Loucy (cell line): ENCODE data around the gene MEIOB.

ENCODE experiments used
- H2AFZ ChIP-seq: fragments of 200-600 bp; sonication (generic); 2 replicates; pipeline ENCODE4 v1.6.0; 2016; ENCODE audit warnings: antibody characterized with exemption, mild to moderate bottlenecking, low read length, moderate library complexity
- H3F3A ChIP-seq: fragments of 200-600 bp; 2 replicates; pipeline ENCODE4 v1.6.0; 2016; ENCODE audit warnings: antibody characterized with exemption, low read depth, mild to moderate bottlenecking
- H3K27me3 ChIP-seq: fragments of 200-600 bp; sonication (generic); 2 replicates; pipeline ENCODE4 v1.6.1; 2014; ENCODE audit warnings: low read length, mild to moderate bottlenecking; ENCODE audit not compliant: insufficient read depth, poor library complexity, severe bottlenecking
- H3K36me3 ChIP-seq: fragments of 200-600 bp; sonication (generic); 2 replicates; pipeline ENCODE4 v1.6.1; 2016; ENCODE audit warnings: low read length; ENCODE audit not compliant: insufficient read depth
- H3K4me1 ChIP-seq: fragments of 200-600 bp; sonication (generic); 2 replicates; pipeline ENCODE4 v1.5.1; 2014; ENCODE audit warnings: low read length, mild to moderate bottlenecking; ENCODE audit not compliant: insufficient read depth, poor library complexity, severe bottlenecking
- H3K4me2 ChIP-seq: fragments of 200-600 bp; sonication (generic); 2 replicates; pipeline ENCODE4 v1.6.0; 2014; ENCODE audit warnings: antibody characterized with exemption, low read length, low read depth, mild to moderate bottlenecking; ENCODE audit not compliant: poor library complexity, severe bottlenecking
- H3K4me3 ChIP-seq: fragments of 200-600 bp; sonication (generic); 2 replicates; pipeline ENCODE4 v1.5.1; 2014; ENCODE audit warnings: low read length, mild to moderate bottlenecking, mixed read lengths; ENCODE audit not compliant: poor library complexity, severe bottlenecking
- H3K79me2 ChIP-seq: fragments of 200-600 bp; sonication (generic); 2 replicates; pipeline ENCODE4 v1.6.1; 2014; ENCODE audit warnings: low read length; ENCODE audit not compliant: insufficient read depth
- H3K9ac ChIP-seq: fragments of 200-600 bp; sonication (generic); 2 replicates; pipeline ENCODE4 v1.6.0; 2014; ENCODE audit warnings: mild to moderate bottlenecking, low read depth, low read length, moderate library complexity; ENCODE audit not compliant: poor library complexity, severe bottlenecking
- H3K9me2 ChIP-seq: fragments of 200-600 bp; sonication (generic); replicated peaks from 2 replicates; pipeline ENCODE4 v1.6.1; 2016; ENCODE audit warnings: low read depth, low read length, mixed read lengths
- H3K9me3 ChIP-seq: fragments of 200-600 bp; sonication (generic); 2 replicates; pipeline ENCODE4 v1.6.1; 2014; ENCODE audit warnings: mild to moderate bottlenecking, antibody characterized with exemption, low read length, low read depth; ENCODE audit not compliant: insufficient read depth
- H4K20me1 ChIP-seq: fragments of 200-600 bp; sonication (generic); 2 replicates; pipeline ENCODE4 v1.6.0; 2014; ENCODE audit warnings: antibody characterized with exemption, low read length, mild to moderate bottlenecking; ENCODE audit not compliant: insufficient read depth, poor library complexity, severe bottlenecking
- CTCF ChIP-seq: fragments of 200-600 bp; sonication (generic); conservative IDR thresholded peaks from 2 replicates; pipeline ENCODE4 v1.5.1; 2014; ENCODE audit warnings: mild to moderate bottlenecking, antibody characterized with exemption, low read length
- EZH2phosphoT487 ChIP-seq: fragments of 200-600 bp; IDR thresholded peaks from 2 replicates; pipeline ENCODE4 v1.6.1; 2018; ENCODE audit warnings: antibody characterized with exemption, mild to moderate bottlenecking, moderate library complexity, borderline replicate concordance

The MEIOB gene

GRCh38 chr16:1820096-1820945 lies 51.6 kb downstream of the MEIOB start:
- H3K9me2 ChIP-seq, result no peaks in the 10 kb centered on the region
- no peaks in the 10 kb centered on the region for H3K27me3 ChIP-seq
- H3K79me2 ChIP-seq, result peaks cover 2% of the 10 kb centered on the region; the same call in 1 of the 2 replicates
- no peaks in the 10 kb centered on the region for H3K36me3 ChIP-seq
- H3K4me3 ChIP-seq, result no peak overlapping the region
- no peak overlapping the region for H3K9ac ChIP-seq
- H2AFZ ChIP-seq, result no peak overlapping the region
- H4K20me1 ChIP-seq, result no peaks in the 10 kb centered on the region
- TF ChIP-seq CTCF (no peak), EZH2phosphoT487 (no peak)
- H3K4me1 ChIP-seq, result no peaks in the 10 kb centered on the region
- H3K4me2 ChIP-seq, result no peak overlapping the region
- H3K9me3 ChIP-seq, result no peaks in the 10 kb centered on the region
- H3F3A ChIP-seq, result no peaks in the 10 kb centered on the region

- TF ChIP-seq EZH2phosphoT487 (no peak), CTCF (no peak)
Measured at GRCh38 chr16:1819611-1820010, 52.4 kb downstream of the MEIOB start.

GRCh38 chr16:1818873-1819525 lies 53.0 kb downstream of the MEIOB start:
- Histone ChIP-seq H3F3A (no peaks in the 10 kb centered on the region), H4K20me1 (no peaks in the 10 kb centered on the region), H3K9me2 (no peaks in the 10 kb centered on the region), H3K36me3 (no peaks in the 10 kb centered on the region), H2AFZ (no peak overlapping the region), H3K9ac (no peak overlapping the region), H3K9me3 (no peaks in the 10 kb centered on the region), H3K4me1 (no peaks in the 10 kb centered on the region), H3K27me3 (no peaks in the 10 kb centered on the region), H3K4me2 (no peak overlapping the region), H3K79me2 (no peaks in the 10 kb centered on the region), H3K4me3 (no peak overlapping the region)
- TF ChIP-seq EZH2phosphoT487, result no peak
- no peak for TF ChIP-seq CTCF

More at GRCh38 chr16:1819611-1820010, 52.4 kb downstream of the MEIOB start:
- no peaks in the 10 kb centered on the region for H3K36me3 ChIP-seq
- H4K20me1 ChIP-seq, result no peaks in the 10 kb centered on the region
- H3F3A ChIP-seq, result no peaks in the 10 kb centered on the region
- no peaks in the 10 kb centered on the region for H3K4me1 ChIP-seq
- no peak overlapping the region for H3K4me3 ChIP-seq
- H3K9ac ChIP-seq, result no peak overlapping the region
- H3K4me2 ChIP-seq, result no peak overlapping the region
- no peak overlapping the region for H2AFZ ChIP-seq
- H3K79me2 ChIP-seq, result no peaks in the 10 kb centered on the region
- no peaks in the 10 kb centered on the region for H3K9me3 ChIP-seq
- H3K27me3 ChIP-seq, result no peaks in the 10 kb centered on the region
- no peaks in the 10 kb centered on the region for H3K9me2 ChIP-seq
